ENCODE measurements around the gene DNAL4.

DNA sequence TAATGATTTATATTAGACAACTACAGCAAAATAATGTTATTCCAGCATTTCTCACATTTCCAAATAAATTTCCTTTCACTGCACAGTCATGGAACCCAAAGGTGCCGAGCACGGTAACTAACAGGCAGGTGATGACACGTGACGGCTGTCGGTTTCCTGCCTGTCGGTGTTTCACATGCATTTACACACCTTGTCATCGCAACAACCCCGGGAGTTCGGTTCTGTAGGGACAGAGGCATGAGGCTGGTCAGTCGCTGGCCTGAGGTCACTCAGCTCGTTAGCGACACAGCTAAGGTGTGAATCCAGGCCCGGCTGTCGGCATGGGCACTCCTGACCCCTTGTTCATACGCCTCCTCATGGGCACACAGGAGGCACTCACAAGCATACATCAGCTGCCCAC lies 9.9 kb downstream of the DNAL4 start:
- TF ChIP-seq EZH2 (IDR thresholded peaks at IDR 0.05; ENCODE audit: borderline replicate concordance, insufficient read depth, low read depth, low read length, poor library complexity, severe bottlenecking): no peak
- TF ChIP-seq, protein P1, sequence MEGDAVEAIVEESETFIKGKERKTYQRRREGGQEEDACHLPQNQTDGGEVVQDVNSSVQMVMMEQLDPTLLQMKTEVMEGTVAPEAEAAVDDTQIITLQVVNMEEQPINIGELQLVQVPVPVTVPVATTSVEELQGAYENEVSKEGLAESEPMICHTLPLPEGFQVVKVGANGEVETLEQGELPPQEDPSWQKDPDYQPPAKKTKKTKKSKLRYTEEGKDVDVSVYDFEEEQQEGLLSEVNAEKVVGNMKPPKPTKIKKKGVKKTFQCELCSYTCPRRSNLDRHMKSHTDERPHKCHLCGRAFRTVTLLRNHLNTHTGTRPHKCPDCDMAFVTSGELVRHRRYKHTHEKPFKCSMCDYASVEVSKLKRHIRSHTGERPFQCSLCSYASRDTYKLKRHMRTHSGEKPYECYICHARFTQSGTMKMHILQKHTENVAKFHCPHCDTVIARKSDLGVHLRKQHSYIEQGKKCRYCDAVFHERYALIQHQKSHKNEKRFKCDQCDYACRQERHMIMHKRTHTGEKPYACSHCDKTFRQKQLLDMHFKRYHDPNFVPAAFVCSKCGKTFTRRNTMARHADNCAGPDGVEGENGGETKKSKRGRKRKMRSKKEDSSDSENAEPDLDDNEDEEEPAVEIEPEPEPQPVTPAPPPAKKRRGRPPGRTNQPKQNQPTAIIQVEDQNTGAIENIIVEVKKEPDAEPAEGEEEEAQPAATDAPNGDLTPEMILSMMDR (IDR thresholded peaks at IDR 0.05): no peak

Measured in B cell (primary cell).